HepG2 (cell line): ENCODE data around the gene TACC3. TPM values are rescaled to one million over a fixed set of nuclear protein-coding genes. Genes with fewer than 3 reads are reported as not detected.

Experiments
- DBP ChIP-seq: sonication (generic); formaldehyde crosslinking; IDR thresholded peaks from 2 replicates; pipeline ENCODE4 v1.4.0; 2020; ENCODE audit warnings: missing genetic modification reagents; ENCODE audit errors: not compliant biosample characterization
- DR1 ChIP-seq: sonication (generic); formaldehyde crosslinking; IDR thresholded peaks from 2 replicates; pipeline ENCODE4 v1.8.0; 2021; ENCODE audit warnings: mild to moderate bottlenecking, missing genetic modification reagents, inconsistent platforms
- ELF1 ChIP-seq: sonication (generic); formaldehyde crosslinking; IDR thresholded peaks from 2 replicates; pipeline ENCODE4 v1.4.0; 2020; ENCODE audit warnings: missing genetic modification reagents
- FOXA3 ChIP-seq: IDR thresholded peaks from 2 replicates; pipeline ENCODE4 v1.6.1; 2016; ENCODE audit warnings: missing genetic modification reagents, missing compliant biosample characterization
- FOXC1 ChIP-seq: sonication (generic); formaldehyde crosslinking; IDR thresholded peaks from 2 replicates; pipeline ENCODE4 v1.8.0; 2022; ENCODE audit warnings: mild to moderate bottlenecking, missing genetic modification reagents, borderline replicate concordance
- JUND ChIP-seq: sonication (generic); formaldehyde crosslinking; IDR thresholded peaks from 2 replicates; pipeline ENCODE4 v1.8.0; 2022; ENCODE audit warnings: mild to moderate bottlenecking, missing genetic modification reagents
- MLLT10 ChIP-seq: sonication (generic); formaldehyde crosslinking; IDR thresholded peaks from 2 replicates; pipeline ENCODE4 v1.4.0; 2020; ENCODE audit warnings: missing genetic modification reagents
- NFATC3 ChIP-seq: sonication (generic); formaldehyde crosslinking; IDR thresholded peaks from 2 replicates; pipeline ENCODE4 v1.5.1; 2020; ENCODE audit warnings: mild to moderate bottlenecking, missing genetic modification reagents
- NRL ChIP-seq: sonication (generic); formaldehyde crosslinking; IDR thresholded peaks from 2 replicates; pipeline ENCODE4 v1.5.0; 2020; ENCODE audit warnings: missing genetic modification reagents, mild to moderate bottlenecking, moderate library complexity, borderline replicate concordance
- TCF12 ChIP-seq, 2 experiments: fragments of 450-650 bp in 1 of 2; sonication (generic) in 1 of 2; formaldehyde crosslinking in 1 of 2; IDR thresholded peaks; 2 replicates each; pipeline versions ENCODE4 v1.6.1 to v1.8.0; 2017 to 2022; ENCODE audit warnings: antibody characterized with exemption in 1 of 2, mild to moderate bottlenecking in 1 of 2, missing genetic modification reagents in 1 of 2, moderate library complexity in 1 of 2
- ZBTB33 ChIP-seq: sonication (generic); formaldehyde crosslinking; IDR thresholded peaks from 2 replicates; pipeline ENCODE4 v1.4.0; 2020; ENCODE audit warnings: missing genetic modification reagents
- ZFYVE20 ChIP-seq: sonication (generic); formaldehyde crosslinking; IDR thresholded peaks from 2 replicates; pipeline ENCODE4 v1.8.0; 2023; ENCODE audit warnings: low read depth, mild to moderate bottlenecking, moderate library complexity, missing genetic modification reagents, borderline replicate concordance
- ZNF33B ChIP-seq: sonication (generic); formaldehyde crosslinking; IDR thresholded peaks from 2 replicates; pipeline ENCODE4 v1.5.1; 2020; ENCODE audit warnings: mild to moderate bottlenecking, missing genetic modification reagents
- ZNF343 ChIP-seq: sonication (generic); formaldehyde crosslinking; IDR thresholded peaks from 2 replicates; pipeline ENCODE4 v1.4.0; 2020; ENCODE audit warnings: mild to moderate bottlenecking, missing genetic modification reagents
- ZNF619 ChIP-seq: sonication (generic); formaldehyde crosslinking; IDR thresholded peaks from 2 replicates; pipeline ENCODE4 v1.4.0; 2020; ENCODE audit warnings: mild to moderate bottlenecking, missing genetic modification reagents
- ZNF670 ChIP-seq: sonication (generic); formaldehyde crosslinking; IDR thresholded peaks from 2 replicates; pipeline ENCODE4 v1.8.0; 2022; ENCODE audit warnings: mild to moderate bottlenecking, missing genetic modification reagents, borderline replicate concordance
- ZNF761 ChIP-seq: sonication (generic); formaldehyde crosslinking; conservative IDR thresholded peaks from 2 replicates; pipeline ENCODE4 v1.4.0; 2020; ENCODE audit warnings: mild to moderate bottlenecking, missing genetic modification reagents
- ZNF878 ChIP-seq: sonication (generic); formaldehyde crosslinking; IDR thresholded peaks from 2 replicates; pipeline ENCODE4 v1.8.1; 2023; ENCODE audit warnings: mild to moderate bottlenecking, missing genetic modification reagents, moderate library complexity
- ZSCAN25 ChIP-seq: sonication (generic); formaldehyde crosslinking; IDR thresholded peaks from 2 replicates; pipeline ENCODE4 v1.8.0; 2022; ENCODE audit warnings: mild to moderate bottlenecking, missing genetic modification reagents
- polyA plus RNA-seq, 8 experiments: library from polyadenylated mRNA; depleted of rRNA in 3 of 8; stranded (reverse) in 7 of 8; unstranded in 1 of 8; fragments of >200 nt; fragmentation: Illumina TruSeq in 4 of 8; extraction: Trizol in 4 of 8; gene quantifications; 2 replicates each; pipeline versions ENCODE4 v1.2.1 to v1.2.3, GENCODE V29; 2011 to 2016; ENCODE audit warnings: low read depth in 4 of 8, missing spikeins in 1 of 8, mixed read lengths in 1 of 8; ENCODE audit not compliant: insufficient read depth in 1 of 8
- total RNA-seq, 5 experiments: library from RNA; depleted of rRNA; stranded (reverse); fragments of >200 nt; fragmentation: Illumina TruSeq; extraction: Trizol; gene quantifications; 2 replicates each; pipeline ENCODE4 v1.2.3, GENCODE V29; 2016; ENCODE audit warnings: low read depth in 1 of 5
- TF ChIP-seq, protein P1 (sequence below): sonication (generic); formaldehyde crosslinking; IDR thresholded peaks from 2 replicates; pipeline ENCODE4 v1.4.0; 2020; ENCODE audit warnings: missing genetic modification reagents
- TF ChIP-seq, protein P2 (sequence below): IDR thresholded peaks from 2 replicates; pipeline ENCODE4 v1.6.1; 2016; ENCODE audit warnings: low read depth

The TACC3 gene
- total and polyA plus RNA-seq, 2 of the 13 experiments (the other 11 are each of a cell fraction or from before 2014, with no cell fraction given): 20.3 to 21.2 TPM

- TF ChIP-seq ELF1 (CRISPR knock-in tag): peak; percentile 46
- no peak for TF ChIP-seq MLLT10 (CRISPR knock-in tag)
- no peak for TF ChIP-seq ZFYVE20 (CRISPR knock-in tag)
- TF ChIP-seq, protein P1, sequence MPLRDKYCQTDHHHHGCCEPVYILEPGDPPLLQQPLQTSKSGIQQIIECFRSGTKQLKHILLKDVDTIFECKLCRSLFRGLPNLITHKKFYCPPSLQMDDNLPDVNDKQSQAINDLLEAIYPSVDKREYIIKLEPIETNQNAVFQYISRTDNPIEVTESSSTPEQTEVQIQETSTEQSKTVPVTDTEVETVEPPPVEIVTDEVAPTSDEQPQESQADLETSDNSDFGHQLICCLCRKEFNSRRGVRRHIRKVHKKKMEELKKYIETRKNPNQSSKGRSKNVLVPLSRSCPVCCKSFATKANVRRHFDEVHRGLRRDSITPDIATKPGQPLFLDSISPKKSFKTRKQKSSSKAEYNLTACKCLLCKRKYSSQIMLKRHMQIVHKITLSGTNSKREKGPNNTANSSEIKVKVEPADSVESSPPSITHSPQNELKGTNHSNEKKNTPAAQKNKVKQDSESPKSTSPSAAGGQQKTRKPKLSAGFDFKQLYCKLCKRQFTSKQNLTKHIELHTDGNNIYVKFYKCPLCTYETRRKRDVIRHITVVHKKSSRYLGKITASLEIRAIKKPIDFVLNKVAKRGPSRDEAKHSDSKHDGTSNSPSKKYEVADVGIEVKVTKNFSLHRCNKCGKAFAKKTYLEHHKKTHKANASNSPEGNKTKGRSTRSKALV (CRISPR knock-in tag): no peak
- no peak for TF ChIP-seq ZNF619 (CRISPR knock-in tag)
- TF ChIP-seq ZNF343 (CRISPR knock-in tag): 0 out of 2 replicates have a peak, but pooled peaks have one; percentile 64
- 0 out of 2 replicates have a peak, but pooled peaks have one; percentile 9 for TF ChIP-seq FOXC1 (CRISPR knock-in tag)
- TF ChIP-seq ZBTB33: no peak
- 0 out of 2 replicates have a peak, but pooled peaks have one; percentile 11 for TF ChIP-seq NFATC3 (CRISPR knock-in tag)
- TF ChIP-seq ZNF878 (CRISPR knock-in tag): no peak
- no peak for TF ChIP-seq FOXA3 (CRISPR knock-in tag)
- no peak for TF ChIP-seq DBP (CRISPR knock-in tag)
- TF ChIP-seq, protein P2, sequence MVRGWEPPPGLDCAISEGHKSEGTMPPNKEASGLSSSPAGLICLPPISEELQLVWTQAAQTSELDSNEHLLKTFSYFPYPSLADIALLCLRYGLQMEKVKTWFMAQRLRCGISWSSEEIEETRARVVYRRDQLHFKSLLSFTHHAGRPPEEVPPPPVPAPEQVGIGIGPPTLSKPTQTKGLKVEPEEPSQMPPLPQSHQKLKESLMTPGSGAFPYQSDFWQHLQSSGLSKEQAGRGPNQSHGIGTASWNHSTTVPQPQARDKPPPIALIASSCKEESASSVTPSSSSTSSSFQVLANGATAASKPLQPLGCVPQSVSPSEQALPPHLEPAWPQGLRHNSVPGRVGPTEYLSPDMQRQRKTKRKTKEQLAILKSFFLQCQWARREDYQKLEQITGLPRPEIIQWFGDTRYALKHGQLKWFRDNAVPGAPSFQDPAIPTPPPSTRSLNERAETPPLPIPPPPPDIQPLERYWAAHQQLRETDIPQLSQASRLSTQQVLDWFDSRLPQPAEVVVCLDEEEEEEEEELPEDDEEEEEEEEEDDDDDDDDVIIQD: no peak
- no peak for TF ChIP-seq NRL (CRISPR knock-in tag)
- TF ChIP-seq TCF12 (IDR thresholded peaks at IDR 0.05): no peak
- 0 out of 2 replicates have a peak, but pooled peaks have one; percentile 6 for TF ChIP-seq TCF12 (CRISPR knock-in tag; IDR thresholded peaks at IDR 0.05)
- TF ChIP-seq ZNF761 (CRISPR knock-in tag): no peak
- TF ChIP-seq JUND (CRISPR knock-in tag): peak; percentile 36; the same call in 1 of the 2 replicates
- peak; percentile 55; the same call in 1 of the 2 replicates for TF ChIP-seq DR1 (CRISPR knock-in tag)
- TF ChIP-seq ZNF670 (CRISPR knock-in tag): no peak
- no peak for TF ChIP-seq ZSCAN25 (CRISPR knock-in tag)
- 0 out of 2 replicates have a peak, but pooled peaks have one; percentile 42 for TF ChIP-seq ZNF33B (CRISPR knock-in tag)
Measured at GRCh38 chr4:1775731-1776500, 54.6 kb downstream of the TACC3 start (continued).
